GM12878 (cell line): ENCODE data around the gene DRAXIN. TPM values are rescaled to one million over a fixed set of nuclear protein-coding genes. Genes with fewer than 3 reads are reported as not detected.

Experiments
- ATAC-seq: fragments of 200-7000 bp; cut with Tn5 transposase; 3 replicates; pipeline ENCODE4 v1.9.1; 2020; ENCODE audit warnings: mild to moderate bottlenecking, moderate library complexity
- BruUV-seq: library from RNA; stranded (reverse); fragments of 400-500 nt; replicated peaks from 2 replicates; lab custom pipeline; 2021; lab: Mats Ljungman, UMichigan
- CTCF ChIA-PET: fragments of 300-600 bp; sonication (Branson Sonifier 250); formaldehyde crosslinking; extraction: SDS; loops from one replicate; lab custom pipeline; 2021; ENCODE audit warnings: inconsistent platforms; lab: Yijun Ruan, JAX
- POLR2A ChIA-PET: fragments of 350-600 bp; formaldehyde crosslinking; extraction: SDS; loops from one replicate; lab custom pipeline; 2021; ENCODE audit warnings: inconsistent platforms; lab: Charles Lee
- RAD21 ChIA-PET: fragments of 300-600 bp; sonication (Branson Sonifier 250); formaldehyde crosslinking; loops from one replicate; lab custom pipeline; 2023; ENCODE audit warnings: antibody characterized with exemption; ENCODE audit not compliant: unreplicated experiment; lab: Charles Lee
- SMC1A ChIA-PET: fragments of 300-600 bp; sonication (Branson Sonifier 250); formaldehyde crosslinking; loops from one replicate; lab custom pipeline; 2023; ENCODE audit not compliant: unreplicated experiment, uncharacterized antibody; lab: Charles Lee
- DNase-seq: peaks from one replicate; pipeline ENCODE4 v3.0.0-alpha.2; 2011; ENCODE audit warnings: low read depth, low spot score
- FAIRE-seq: peaks from 3 replicates; lab custom pipeline; 2011; peaks lifted over from hg19 to GRCh38; lab: Jason Lieb, UNC
- H2AFZ ChIP-seq: 2 replicates; pipeline ENCODE4 v1.6.0; 2011; ENCODE audit warnings: low read depth, low read length, control low read depth; ENCODE audit not compliant: control insufficient read depth
- H3K27ac ChIP-seq: 2 replicates; pipeline ENCODE4 v1.5.1; 2011; ENCODE audit warnings: control low read depth; ENCODE audit not compliant: control insufficient read depth, insufficient read depth
- H3K27me3 ChIP-seq, 2 experiments: replicated peaks in 1 of 2; 2 replicates each; pipeline versions ENCODE4 v1.6.0 to v1.6.1; 2011; ENCODE audit warnings: low read length in 1 of 2; ENCODE audit not compliant: control insufficient read depth in 2 of 2, insufficient read depth in 2 of 2
- H3K36me3 ChIP-seq, 2 experiments: 2 replicates each; pipeline ENCODE4 v1.5.1; 2011; ENCODE audit warnings: low read length in 1 of 2; ENCODE audit not compliant: control insufficient read depth in 2 of 2, insufficient read depth in 2 of 2
- H3K4me1 ChIP-seq: 2 replicates; pipeline ENCODE4 v1.6.1; 2011; ENCODE audit warnings: mild to moderate bottlenecking, low read length, moderate library complexity, mixed read lengths; ENCODE audit not compliant: control insufficient read depth, insufficient read depth
- H3K4me2 ChIP-seq: 2 replicates; pipeline ENCODE4 v1.6.0; 2011; ENCODE audit warnings: control low read depth; ENCODE audit not compliant: control insufficient read depth, insufficient read depth
- H3K4me3 ChIP-seq: fragments of 200-600 bp; sonication (generic); 2 replicates; pipeline ENCODE4 v1.5.1; 2016
- H3K79me2 ChIP-seq: 2 replicates; pipeline ENCODE4 v1.6.0; 2011; ENCODE audit warnings: low read length; ENCODE audit not compliant: control insufficient read depth, insufficient read depth
- H3K9ac ChIP-seq: 2 replicates; pipeline ENCODE4 v1.8.0; 2011; ENCODE audit warnings: low read length, control low read depth, mixed read lengths; ENCODE audit not compliant: control insufficient read depth, insufficient read depth
- H3K9me3 ChIP-seq: replicated peaks from 3 replicates; pipeline ENCODE4 v1.5.1; 2011; ENCODE audit warnings: mild to moderate bottlenecking, low read length; ENCODE audit not compliant: control insufficient read depth, insufficient read depth
- H4K20me1 ChIP-seq: 2 replicates; pipeline ENCODE4 v1.6.0; 2011; ENCODE audit not compliant: control insufficient read depth, insufficient read depth
- BMI1 ChIP-seq: fragments of 450-650 bp; IDR thresholded peaks from 2 replicates; pipeline ENCODE4 v1.6.1; 2016; ENCODE audit warnings: mild to moderate bottlenecking, moderate library complexity, borderline replicate concordance
- EGR1 ChIP-seq, 2 experiments: IDR thresholded peaks; 1 replicate in 1 of 2; 2 replicates in 1 of 2; pipeline ENCODE4 v1.6.1; 2011 to 2012; ENCODE audit warnings: low read depth in 2 of 2, low read length in 2 of 2, borderline replicate concordance in 1 of 2, mild to moderate bottlenecking in 1 of 2, moderate library complexity in 1 of 2
- NR2C1 ChIP-seq: fragments of 450-650 bp; IDR thresholded peaks from 2 replicates; pipeline ENCODE4 v1.6.1; 2017; ENCODE audit warnings: antibody characterized with exemption, mild to moderate bottlenecking, moderate library complexity
- POLR2AphosphoS5 ChIP-seq: IDR thresholded peaks from 2 replicates; pipeline ENCODE4 v1.6.1; 2011; ENCODE audit warnings: mild to moderate bottlenecking, low read length, inconsistent platforms
- SIN3A ChIP-seq: IDR thresholded peaks from 2 replicates; pipeline ENCODE4 v1.6.1; 2012; ENCODE audit warnings: low read depth, low read length, improper control_type of control experiment
- TARDBP ChIP-seq: IDR thresholded peaks from 2 replicates; pipeline ENCODE4 v1.6.1; 2016; ENCODE audit warnings: borderline replicate concordance
- WGBS: methylation state at CpG from one replicate; pipeline ENCODE4 v1.1.6; 2016; ENCODE audit warnings: low lambda C conversion rate; ENCODE audit not compliant: insufficient replicate concordance, insufficient coverage; ENCODE audit errors: missing lambda C conversion rate; 5-methylcytosine and 5-hydroxymethylcytosine counted together
- in situ Hi-C: fragments of 300-500 bp; cut with MboI; formaldehyde crosslinking; loops from 9 replicates; pipeline ENCODE4 v1.14.3; 2018; ENCODE audit warnings: mixed read lengths
- intact Hi-C: fragments of 100-400 bp; cut with micrococcal nuclease; formaldehyde crosslinking; loops from one replicate; pipeline ENCODE4 v1.14.2; 2022; ENCODE audit not compliant: unreplicated experiment
- polyA plus RNA-seq, 11 experiments: library from polyadenylated mRNA; depleted of rRNA in 4 of 11; unstranded in 6 of 11; stranded (reverse) in 5 of 11; fragments of >200 nt; fragmentation: Nextera tagmentation in 4 of 11; fragmentation: Illumina TruSeq in 1 of 11; extraction: Ambion mirVana in 4 of 11; extraction: Trizol in 1 of 11; gene quantifications; 1 replicate in 1 of 11; 2 replicates in 10 of 11; pipeline versions ENCODE4 v1.2.1 to v1.2.3, GENCODE V29; 2011 to 2016; ENCODE audit warnings: inconsistent platforms in 2 of 11, missing spikeins in 2 of 11, low read depth in 1 of 11
- total RNA-seq, 4 experiments: library from RNA; depleted of rRNA in 3 of 4; stranded (reverse); fragments of >200 nt in 3 of 4; fragmentation: Illumina TruSeq in 1 of 4; extraction: Trizol in 1 of 4; gene quantifications; 2 replicates each; pipeline versions ENCODE4 v1.2.1 to v1.2.3, GENCODE V29; 2013 to 2021
- TF ChIP-seq, protein P1 (sequence below): fragments of 450-650 bp; IDR thresholded peaks from 2 replicates; pipeline ENCODE4 v1.6.1; 2018; ENCODE audit warnings: mild to moderate bottlenecking, low read depth, moderate library complexity; ENCODE audit not compliant: partially characterized antibody

DRAXIN gene
- total and polyA plus RNA-seq, 10 of the 15 experiments (the other 5 are each of a cell fraction or from before 2014, with no cell fraction given), result 0.01 to 0.05 (median 0.03) TPM; not detected in 3

DNA sequence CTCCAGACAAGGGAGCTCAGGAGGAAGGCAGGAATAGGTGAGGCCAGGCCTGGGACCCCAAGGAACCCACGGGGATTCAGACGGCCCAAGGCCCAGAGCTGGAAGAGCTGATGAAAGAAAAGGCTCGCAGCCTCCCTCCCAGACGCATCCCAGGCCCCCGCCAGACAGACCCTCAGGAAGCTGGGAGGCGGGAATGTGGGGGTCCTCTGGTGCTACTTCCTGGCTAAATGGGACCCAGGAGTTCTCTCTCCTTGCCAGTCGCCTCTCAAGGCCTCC lies 37.7 kb upstream of the DRAXIN start:
- TF ChIP-seq TARDBP, result no peak
- TF ChIP-seq EGR1 (IDR thresholded peaks at IDR 0.05; ENCODE audit: borderline replicate concordance in 1 of 2, low read depth in 2 of 2, low read length in 2 of 2), result no peak
- TF ChIP-seq, protein P1, sequence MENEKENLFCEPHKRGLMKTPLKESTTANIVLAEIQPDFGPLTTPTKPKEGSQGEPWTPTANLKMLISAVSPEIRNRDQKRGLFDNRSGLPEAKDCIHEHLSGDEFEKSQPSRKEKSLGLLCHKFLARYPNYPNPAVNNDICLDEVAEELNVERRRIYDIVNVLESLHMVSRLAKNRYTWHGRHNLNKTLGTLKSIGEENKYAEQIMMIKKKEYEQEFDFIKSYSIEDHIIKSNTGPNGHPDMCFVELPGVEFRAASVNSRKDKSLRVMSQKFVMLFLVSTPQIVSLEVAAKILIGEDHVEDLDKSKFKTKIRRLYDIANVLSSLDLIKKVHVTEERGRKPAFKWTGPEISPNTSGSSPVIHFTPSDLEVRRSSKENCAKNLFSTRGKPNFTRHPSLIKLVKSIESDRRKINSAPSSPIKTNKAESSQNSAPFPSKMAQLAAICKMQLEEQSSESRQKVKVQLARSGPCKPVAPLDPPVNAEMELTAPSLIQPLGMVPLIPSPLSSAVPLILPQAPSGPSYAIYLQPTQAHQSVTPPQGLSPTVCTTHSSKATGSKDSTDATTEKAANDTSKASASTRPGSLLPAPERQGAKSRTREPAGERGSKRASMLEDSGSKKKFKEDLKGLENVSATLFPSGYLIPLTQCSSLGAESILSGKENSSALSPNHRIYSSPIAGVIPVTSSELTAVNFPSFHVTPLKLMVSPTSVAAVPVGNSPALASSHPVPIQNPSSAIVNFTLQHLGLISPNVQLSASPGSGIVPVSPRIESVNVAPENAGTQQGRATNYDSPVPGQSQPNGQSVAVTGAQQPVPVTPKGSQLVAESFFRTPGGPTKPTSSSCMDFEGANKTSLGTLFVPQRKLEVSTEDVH, result no peak
- no peak for TF ChIP-seq SIN3A
- no peak for TF ChIP-seq BMI1
- no peak for TF ChIP-seq NR2C1
- TF ChIP-seq POLR2AphosphoS5, result no peak
- H3K4me1 ChIP-seq, result peaks cover 5% of the 10 kb centered on the region
- H2AFZ ChIP-seq, result peak overlapping the region; percentile 77; the same call in 1 of the 2 replicates
- ChIA-PET POLR2A (interaction anchor here (0.5 kb wide), 1 partner anchor 105 kb away, joined by 4 read pairs; no protein-coding TSS in a partner anchor), SMC1A (no interaction called here), CTCF (interaction anchor here (1.1 to 2.2 kb wide), 3 partner anchors 11 to 66 kb away, joined by 3 to 10 read pairs (median 3); no protein-coding TSS in a partner anchor), RAD21 (interaction anchor here (1.0 kb wide), 1 partner anchor 616 kb away, joined by 4 read pairs; no protein-coding TSS in a partner anchor)
- ATAC-seq (no peak), FAIRE-seq (no peak), DNase-seq (no peak)
- no peak overlapping the region for H3K27ac ChIP-seq
- H3K79me2 ChIP-seq, result no peaks in the 10 kb centered on the region
- H3K9me3 ChIP-seq, result no peaks in the 10 kb centered on the region
- H3K9ac ChIP-seq, result no peak overlapping the region
- in situ Hi-C loops (no loop called here), intact Hi-C loops (no loop called here)
- no peaks in the 10 kb centered on the region for H4K20me1 ChIP-seq
- H3K36me3 ChIP-seq, result peaks cover 0 to 5% of the 10 kb centered on the region in 2 experiments; a peak in 1 of 4 replicates
- no TSS peak for BruUV-seq
- peak overlapping the region; percentile 88 for H3K4me2 ChIP-seq
- WGBS, result 73% methylated on average over 6 of the region's 7 CpGs
- no peaks in the 10 kb centered on the region; a peak in 2 of 4 replicates for H3K27me3 ChIP-seq
- no peak overlapping the region for H3K4me3 ChIP-seq
